Activated naive CD8-positive, alpha-beta T cell treated with anti-CD3 and anti-CD28 coated beads, Interleukin-2, amount 50 U/mL, for 24 hours (primary cell): Measurements from ENCODE around the gene ARSA.
A peak's percentile ranks its signal among the peaks of the same experiment; 100 is the strongest.

ENCODE experiments used
- ATAC-seq: fragments of 150-1000 bp; cut with Tn5 transposase; one replicate; pipeline ENCODE4 v1.10.0; 2021
- DNase-seq: peaks from one replicate; pipeline ENCODE4 v3.0.0; 2021
- H3K27ac Mint-ChIP-seq: one replicate; pipeline ENCODE4 v1.8.0; 2021; ENCODE audit warnings: mild to moderate bottlenecking, mixed read lengths
- H3K27me3 Mint-ChIP-seq: one replicate; pipeline ENCODE4 v1.8.0; 2021; ENCODE audit warnings: mixed read lengths
- H3K36me3 Mint-ChIP-seq: one replicate; pipeline ENCODE4 v1.8.0; 2021; ENCODE audit warnings: low read depth, mixed read lengths
- H3K4me1 Mint-ChIP-seq: one replicate; pipeline ENCODE4 v1.8.0; 2021; ENCODE audit warnings: mixed read lengths
- H3K4me3 Mint-ChIP-seq: one replicate; pipeline ENCODE4 v1.8.0; 2021; ENCODE audit warnings: mild to moderate bottlenecking, moderate library complexity, mixed read lengths
- H3K9me3 Mint-ChIP-seq: one replicate; pipeline ENCODE4 v1.8.0; 2021; ENCODE audit warnings: mixed read lengths

The ARSA gene

GRCh38 chr22:50627642-50628542 is at the start of gene ARSA:
Gene ARSA (minus strand): TSS chr22:50628152. CDS start chr22:50627779, 373 bp downstream.
- no peaks in the 10 kb centered on the region for H3K36me3 Mint-ChIP-seq

GRCh38 chr22:50676661-50677492 is 48.9 kb upstream of the ARSA start:
- no peak overlapping the region for H3K4me3 Mint-ChIP-seq
- ATAC-seq (no peak), DNase-seq (no peak)
- H3K27ac Mint-ChIP-seq: no peak overlapping the region
- H3K27me3 Mint-ChIP-seq: peaks cover 21% of the 10 kb centered on the region
- no peaks in the 10 kb centered on the region for H3K9me3 Mint-ChIP-seq
- H3K4me1 Mint-ChIP-seq: peaks cover 6% of the 10 kb centered on the region
- H3K36me3 Mint-ChIP-seq: no peaks in the 10 kb centered on the region

More at GRCh38 chr22:50627642-50628542, at the start of gene ARSA:
- no peaks in the 10 kb centered on the region for H3K9me3 Mint-ChIP-seq
- peak within 1 kb of the TSS; percentile 83 for H3K4me3 Mint-ChIP-seq
- DNase-seq (peak; percentile 73), ATAC-seq (peak; percentile 86)
- peaks cover 24% of the 10 kb centered on the region for H3K4me1 Mint-ChIP-seq
- peak within 1 kb of the TSS; percentile 67 for H3K27ac Mint-ChIP-seq
- H3K27me3 Mint-ChIP-seq: no peaks in the 10 kb centered on the region

- H3K4me3 Mint-ChIP-seq: no peak overlapping the region
Measured at GRCh38 chr22:50676180-50676636, 48.3 kb upstream of the ARSA start.

GRCh38 chr22:50675553-50676179 is 47.7 kb upstream of the ARSA start:
- Mint-ChIP-seq H3K36me3 (no peaks in the 10 kb centered on the region), H3K4me1 (peaks cover 6% of the 10 kb centered on the region), H3K27ac (no peak overlapping the region), H3K9me3 (no peaks in the 10 kb centered on the region), H3K27me3 (peaks cover 32% of the 10 kb centered on the region), H3K4me3 (peak overlapping the region; percentile 49)
- no peak for DNase-seq
- no peak for ATAC-seq

More at GRCh38 chr22:50676180-50676636, 48.3 kb upstream of the ARSA start:
- peaks cover 6% of the 10 kb centered on the region for H3K4me1 Mint-ChIP-seq
- H3K9me3 Mint-ChIP-seq: no peaks in the 10 kb centered on the region
- ATAC-seq: no peak
- H3K36me3 Mint-ChIP-seq: no peaks in the 10 kb centered on the region
- no peak for DNase-seq
- peaks cover 26% of the 10 kb centered on the region for H3K27me3 Mint-ChIP-seq
- no peak overlapping the region for H3K27ac Mint-ChIP-seq

- H3K9me3 Mint-ChIP-seq: no peaks in the 10 kb centered on the region
- no peaks in the 10 kb centered on the region for H3K36me3 Mint-ChIP-seq
- no peak overlapping the region for H3K27ac Mint-ChIP-seq
- peak overlapping the region; percentile 49 for H3K4me3 Mint-ChIP-seq
- H3K4me1 Mint-ChIP-seq: peaks cover 6% of the 10 kb centered on the region
- peaks cover 35% of the 10 kb centered on the region for H3K27me3 Mint-ChIP-seq
- DNase-seq: no peak
- ATAC-seq: no peak
Measured at GRCh38 chr22:50674606-50675552, 46.9 kb upstream of the ARSA start.

- Mint-ChIP-seq H3K27ac (no peak overlapping the region), H3K4me1 (peaks cover 6% of the 10 kb centered on the region), H3K27me3 (peaks cover 35% of the 10 kb centered on the region), H3K9me3 (no peaks in the 10 kb centered on the region), H3K36me3 (no peaks in the 10 kb centered on the region), H3K4me3 (no peak overlapping the region)
- ATAC-seq (no peak), DNase-seq (no peak)
Measured at GRCh38 chr22:50674130-50674500, 46.2 kb upstream of the ARSA start.

- no peak for DNase-seq
- H3K4me1 Mint-ChIP-seq: peaks cover 6% of the 10 kb centered on the region
- no peak overlapping the region for H3K27ac Mint-ChIP-seq
- H3K36me3 Mint-ChIP-seq: no peaks in the 10 kb centered on the region
- H3K4me3 Mint-ChIP-seq: no peak overlapping the region
- no peaks in the 10 kb centered on the region for H3K9me3 Mint-ChIP-seq
- peaks cover 37% of the 10 kb centered on the region for H3K27me3 Mint-ChIP-seq
- ATAC-seq: no peak
Measured at GRCh38 chr22:50673231-50674129, 45.5 kb upstream of the ARSA start.

GRCh38 chr22:50672471-50673230 is 44.7 kb upstream of the ARSA start, which contains the start of gene SHANK3:
Gene SHANK3 (plus strand): TSS chr22:50672823.
- ATAC-seq: no peak
- Mint-ChIP-seq H3K36me3 (no peaks in the 10 kb centered on the region), H3K27ac (no peak within 1 kb of the TSS), H3K4me1 (peaks cover 6% of the 10 kb centered on the region), H3K27me3 (peaks cover 37% of the 10 kb centered on the region), H3K4me3 (no peak within 1 kb of the TSS), H3K9me3 (no peaks in the 10 kb centered on the region)
- no peak for DNase-seq

- no peak overlapping the region for H3K27ac Mint-ChIP-seq
- DNase-seq: no peak
- H3K4me1 Mint-ChIP-seq: peaks cover 6% of the 10 kb centered on the region
- no peaks in the 10 kb centered on the region for H3K36me3 Mint-ChIP-seq
- peaks cover 37% of the 10 kb centered on the region for H3K27me3 Mint-ChIP-seq
- H3K4me3 Mint-ChIP-seq: no peak overlapping the region
- no peak for ATAC-seq
- H3K9me3 Mint-ChIP-seq: no peaks in the 10 kb centered on the region
Measured at GRCh38 chr22:50672041-50672440, 44.1 kb upstream of the ARSA start.

- H3K4me3 Mint-ChIP-seq: no peak overlapping the region
- H3K27ac Mint-ChIP-seq: no peak overlapping the region
- DNase-seq (no peak), ATAC-seq (no peak)
- no peaks in the 10 kb centered on the region for H3K36me3 Mint-ChIP-seq
- peaks cover 6% of the 10 kb centered on the region for H3K4me1 Mint-ChIP-seq
- H3K27me3 Mint-ChIP-seq: peaks cover 37% of the 10 kb centered on the region
- H3K9me3 Mint-ChIP-seq: no peaks in the 10 kb centered on the region
Measured at GRCh38 chr22:50671641-50672040, 43.7 kb upstream of the ARSA start.

GRCh38 chr22:50670914-50671538 is 43.1 kb upstream of the ARSA start:
- Mint-ChIP-seq H3K4me1 (peaks cover 6% of the 10 kb centered on the region), H3K36me3 (no peaks in the 10 kb centered on the region), H3K9me3 (no peaks in the 10 kb centered on the region), H3K27ac (no peak overlapping the region), H3K4me3 (no peak overlapping the region), H3K27me3 (peaks cover 33% of the 10 kb centered on the region)
- DNase-seq (no peak), ATAC-seq (no peak)

- Mint-ChIP-seq H3K27me3 (peaks cover 28% of the 10 kb centered on the region), H3K36me3 (no peaks in the 10 kb centered on the region), H3K4me3 (no peak overlapping the region), H3K4me1 (peaks cover 6% of the 10 kb centered on the region), H3K27ac (no peak overlapping the region), H3K9me3 (no peaks in the 10 kb centered on the region)
- DNase-seq (no peak), ATAC-seq (no peak)
Measured at GRCh38 chr22:50670513-50670912, 42.6 kb upstream of the ARSA start.
